ENCODE data around the gene BZW1.

DNA sequence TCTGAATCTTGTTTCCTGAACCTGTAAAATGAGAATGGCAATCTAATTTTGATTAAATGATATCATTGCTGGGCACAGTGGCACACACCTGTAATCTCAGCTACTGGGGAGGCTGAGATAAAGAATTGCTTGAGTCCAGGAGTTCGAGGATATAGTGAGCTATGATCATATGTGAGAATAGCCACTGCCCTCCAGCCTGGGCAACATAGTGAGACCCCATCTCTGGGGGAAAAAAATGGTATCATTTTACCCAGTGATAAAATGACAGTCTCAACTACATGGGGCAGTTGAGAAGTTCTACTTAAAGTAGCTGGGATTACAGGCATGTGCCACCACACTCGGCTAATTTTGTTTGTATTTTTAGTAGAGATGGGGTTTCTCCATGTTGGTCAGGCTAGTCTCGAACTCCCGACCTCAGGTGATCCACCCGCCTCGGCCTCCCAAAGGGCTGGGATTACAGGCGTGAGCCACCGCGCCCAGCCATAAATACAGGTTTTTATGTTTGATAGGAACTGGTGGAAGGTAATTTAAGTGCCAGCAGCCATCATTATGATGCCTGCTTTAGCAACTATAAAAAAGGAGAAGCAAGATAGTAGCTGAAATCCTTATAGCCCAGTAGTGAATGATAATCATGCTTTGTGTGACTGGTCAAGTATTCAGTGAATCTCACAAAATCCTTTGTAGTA is 17.0 kb downstream of the BZW1 start:
- TF ChIP-seq, protein P1, sequence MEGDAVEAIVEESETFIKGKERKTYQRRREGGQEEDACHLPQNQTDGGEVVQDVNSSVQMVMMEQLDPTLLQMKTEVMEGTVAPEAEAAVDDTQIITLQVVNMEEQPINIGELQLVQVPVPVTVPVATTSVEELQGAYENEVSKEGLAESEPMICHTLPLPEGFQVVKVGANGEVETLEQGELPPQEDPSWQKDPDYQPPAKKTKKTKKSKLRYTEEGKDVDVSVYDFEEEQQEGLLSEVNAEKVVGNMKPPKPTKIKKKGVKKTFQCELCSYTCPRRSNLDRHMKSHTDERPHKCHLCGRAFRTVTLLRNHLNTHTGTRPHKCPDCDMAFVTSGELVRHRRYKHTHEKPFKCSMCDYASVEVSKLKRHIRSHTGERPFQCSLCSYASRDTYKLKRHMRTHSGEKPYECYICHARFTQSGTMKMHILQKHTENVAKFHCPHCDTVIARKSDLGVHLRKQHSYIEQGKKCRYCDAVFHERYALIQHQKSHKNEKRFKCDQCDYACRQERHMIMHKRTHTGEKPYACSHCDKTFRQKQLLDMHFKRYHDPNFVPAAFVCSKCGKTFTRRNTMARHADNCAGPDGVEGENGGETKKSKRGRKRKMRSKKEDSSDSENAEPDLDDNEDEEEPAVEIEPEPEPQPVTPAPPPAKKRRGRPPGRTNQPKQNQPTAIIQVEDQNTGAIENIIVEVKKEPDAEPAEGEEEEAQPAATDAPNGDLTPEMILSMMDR (conservative IDR thresholded peaks at IDR 0.05; ENCODE audit: low read length): no peak
- TF ChIP-seq EZH2phosphoT487 (IDR thresholded peaks at IDR 0.05; ENCODE audit: borderline replicate concordance): no peak
